Vagina (tissue), 2 donors: ENCODE results near the gene TNFRSF19. TPM values are rescaled to one million over a fixed set of nuclear protein-coding genes. Genes with fewer than 3 reads are reported as not detected.
A peak's percentile ranks its signal among the peaks of the same experiment; 100 is the strongest.

Experiments used
- DNase-seq, 2 donors: peaks; one replicate each; pipeline ENCODE4 v3.0.0-alpha.2; 2017; ENCODE audit errors: extremely low spot score in 2 of 2
- H3K27ac ChIP-seq: fragments of 200-600 bp; sonication (generic); one replicate; pipeline ENCODE4 v1.5.1; 2019
- H3K27me3 ChIP-seq: fragments of 200-600 bp; sonication (generic); one replicate; pipeline ENCODE4 v1.5.1; 2019
- H3K36me3 ChIP-seq, 2 donors: fragments of 200-600 bp; sonication (generic); one replicate each; pipeline ENCODE4 v1.5.1; 2017 to 2019
- H3K4me1 ChIP-seq: fragments of 200-600 bp; sonication (generic); one replicate; pipeline ENCODE4 v1.5.1; 2019
- H3K4me3 ChIP-seq, 2 donors: fragments of 200-600 bp; sonication (generic); 1 replicate in 1 of 2; 2 replicates in 1 of 2; pipeline ENCODE4 v1.5.1; 2016 to 2019
- H3K9me3 ChIP-seq: fragments of 200-600 bp; sonication (generic); one replicate; pipeline ENCODE4 v1.5.1; 2019
- CTCF ChIP-seq, 3 experiments: fragments of 450-650 bp in 2 of 3; fragments of 200-600 bp in 1 of 3; sonication (generic) in 1 of 3; IDR thresholded peaks; one replicate each; pipeline ENCODE4 v1.5.1; 2017 to 2019; ENCODE audit warnings: antibody characterized with exemption in 3 of 3, mild to moderate bottlenecking in 2 of 3, moderate library complexity in 2 of 3
- POLR2A ChIP-seq, 2 donors: fragments of 450-650 bp; IDR thresholded peaks; one replicate each; pipeline ENCODE4 v1.6.1; 2017; ENCODE audit warnings: antibody characterized with exemption in 2 of 2, mild to moderate bottlenecking in 2 of 2, moderate library complexity in 2 of 2
- POLR2AphosphoS5 ChIP-seq, 2 donors: sonication (generic); formaldehyde crosslinking; IDR thresholded peaks; one replicate each; pipeline ENCODE4 v1.9.0; 2017; ENCODE audit warnings: antibody characterized with exemption in 2 of 2, mild to moderate bottlenecking in 2 of 2, low read depth in 1 of 2; ENCODE audit not compliant: insufficient read depth in 1 of 2
- intact Hi-C: fragments of 100-400 bp; cut with DNase I; formaldehyde crosslinking; loops from one replicate; pipeline ENCODE4 v1.15.1; 2023
- total RNA-seq: library from RNA; depleted of rRNA; stranded (reverse); fragments of >200 nt; gene quantifications from one replicate; pipeline ENCODE4 v1.2.3, GENCODE V29; 2016

The TNFRSF19 gene
- total RNA-seq, 1 donor from 2014 or later = 10.3 TPM

GRCh38 chr13:23567906-23568460, 2.2 kb upstream of the TNFRSF19 start:
- TF ChIP-seq POLR2AphosphoS5 (IDR thresholded peaks at IDR 0.05; ENCODE audit: insufficient read depth in 1 of 2, low read depth in 1 of 2) (no peak), CTCF (IDR thresholded peaks at IDR 0.05) (no peak), POLR2A (IDR thresholded peaks at IDR 0.05) (no peak)
- no peak overlapping the region for H3K4me3 ChIP-seq
- peaks cover 8% of the 10 kb centered on the region for H3K4me1 ChIP-seq
- H3K36me3 ChIP-seq = no peaks in the 10 kb centered on the region
- no peak overlapping the region for H3K27ac ChIP-seq
- no peaks in the 10 kb centered on the region for H3K9me3 ChIP-seq
- no peaks in the 10 kb centered on the region for H3K27me3 ChIP-seq
- intact Hi-C loops = no loop called here
- no peak for DNase-seq

- no peak for DNase-seq
- Histone ChIP-seq H3K4me3 (no peak overlapping the region), H3K36me3 (no peaks in the 10 kb centered on the region), H3K9me3 (no peaks in the 10 kb centered on the region), H3K27ac (peak overlapping the region; percentile 17), H3K4me1 (peaks cover 8% of the 10 kb centered on the region), H3K27me3 (no peaks in the 10 kb centered on the region)
- intact Hi-C loops = loop anchor here (5.0 kb wide), 1 partner anchor 301 kb away; no protein-coding TSS in a partner anchor
- TF ChIP-seq POLR2A (IDR thresholded peaks at IDR 0.05) (no peak), POLR2AphosphoS5 (IDR thresholded peaks at IDR 0.05; ENCODE audit: insufficient read depth in 1 of 2, low read depth in 1 of 2) (no peak), CTCF (IDR thresholded peaks at IDR 0.05) (no peak)
Measured at GRCh38 chr13:23570921-23571315, 706 bp downstream of the TNFRSF19 start.

GRCh38 chr13:23571431-23571830, 1.2 kb downstream of the TNFRSF19 start:
- intact Hi-C loops = loop anchor here (5.0 kb wide), 1 partner anchor 301 kb away; no protein-coding TSS in a partner anchor
- TF ChIP-seq POLR2AphosphoS5 (IDR thresholded peaks at IDR 0.05; ENCODE audit: insufficient read depth in 1 of 2, low read depth in 1 of 2) (no peak), CTCF (IDR thresholded peaks at IDR 0.05) (no peak), POLR2A (IDR thresholded peaks at IDR 0.05) (no peak)
- Histone ChIP-seq H3K36me3 (no peaks in the 10 kb centered on the region), H3K4me1 (peaks cover 8% of the 10 kb centered on the region), H3K27ac (no peak overlapping the region), H3K4me3 (no peak overlapping the region), H3K9me3 (no peaks in the 10 kb centered on the region), H3K27me3 (no peaks in the 10 kb centered on the region)
- no peak for DNase-seq

GRCh38 chr13:23572836-23573235, 2.6 kb downstream of the TNFRSF19 start:
- no peak for DNase-seq
- Histone ChIP-seq H3K9me3 (no peaks in the 10 kb centered on the region), H3K27ac (no peak overlapping the region), H3K4me1 (peaks cover 11% of the 10 kb centered on the region), H3K27me3 (no peaks in the 10 kb centered on the region), H3K4me3 (no peak overlapping the region), H3K36me3 (no peaks in the 10 kb centered on the region)
- intact Hi-C loops = loop anchor here (5.0 kb wide), 1 partner anchor 299 kb away; no protein-coding TSS in a partner anchor
- TF ChIP-seq POLR2AphosphoS5 (IDR thresholded peaks at IDR 0.05; ENCODE audit: insufficient read depth in 1 of 2, low read depth in 1 of 2) = no peak
- TF ChIP-seq CTCF (IDR thresholded peaks at IDR 0.05) = no peak
- TF ChIP-seq POLR2A (IDR thresholded peaks at IDR 0.05) = no peak

GRCh38 chr13:23574421-23575145, 4.4 kb downstream of the TNFRSF19 start:
- intact Hi-C loops = loop anchor here (5.0 kb wide), 1 partner anchor 298 kb away; no protein-coding TSS in a partner anchor
- peaks cover 19% of the 10 kb centered on the region for H3K4me1 ChIP-seq
- H3K27ac ChIP-seq = no peak overlapping the region
- DNase-seq = no peak
- H3K27me3 ChIP-seq = no peaks in the 10 kb centered on the region
- H3K36me3 ChIP-seq = no peaks in the 10 kb centered on the region
- no peak overlapping the region for H3K4me3 ChIP-seq
- H3K9me3 ChIP-seq = no peaks in the 10 kb centered on the region
- TF ChIP-seq POLR2AphosphoS5 (IDR thresholded peaks at IDR 0.05; ENCODE audit: insufficient read depth in 1 of 2, low read depth in 1 of 2) (no peak), POLR2A (IDR thresholded peaks at IDR 0.05) (no peak), CTCF (IDR thresholded peaks at IDR 0.05) (no peak)
